GM18505 (cell line): Measurements from ENCODE around the gene MYBPC2.
A peak's percentile ranks its signal among the peaks of the same experiment; 100 is the strongest.

ENCODE experiments used
- ATAC-seq: cut with Tn5 transposase; IDR thresholded peaks from one replicate; pipeline ENCODE4 v1.9.1; 2021; ENCODE audit not compliant: unreplicated experiment
- POLR2A ChIP-seq: IDR thresholded peaks from 4 replicates; pipeline ENCODE4 v1.6.1; 2011; ENCODE audit warnings: borderline replicate concordance; ENCODE audit not compliant: insufficient read depth, insufficient read length; ENCODE audit errors: extremely low read depth

MYBPC2 gene

GRCh38 chr19:50447053-50447452, 14.4 kb downstream of the MYBPC2 start:
- TF ChIP-seq POLR2A, result no peak
- no peak for ATAC-seq

DNA sequence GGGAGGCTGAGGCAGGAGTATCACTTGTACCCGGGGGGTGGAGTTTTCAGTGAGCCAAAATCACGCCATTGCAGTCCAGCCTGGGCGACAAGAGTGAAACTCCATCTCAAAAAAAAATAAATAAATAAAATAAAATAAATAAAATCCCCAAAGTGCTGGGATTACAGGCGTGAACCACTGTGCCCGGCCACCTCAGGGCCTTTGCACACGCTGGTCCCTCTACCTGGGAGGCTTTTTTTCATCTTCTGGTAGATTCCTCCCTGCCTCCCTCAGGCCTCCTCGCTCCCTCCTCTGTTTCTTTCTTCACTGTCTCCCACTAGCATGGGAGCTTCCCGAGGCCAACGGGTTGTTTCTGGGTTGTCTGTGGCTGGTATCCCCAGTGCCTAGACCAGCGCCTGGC, 15.1 kb downstream of the MYBPC2 start:
- TF ChIP-seq POLR2A, result no peak
- ATAC-seq, result no peak

- no peak for ATAC-seq
Observed at GRCh38 chr19:50449236-50449899, 16.7 kb downstream of the MYBPC2 start.

GRCh38 chr19:50450369-50451222, 17.9 kb downstream of the MYBPC2 start:
- TF ChIP-seq POLR2A, result no peak
- no peak for ATAC-seq

More at GRCh38 chr19:50449236-50449899, 16.7 kb downstream of the MYBPC2 start:
- TF ChIP-seq POLR2A, result no peak

DNA sequence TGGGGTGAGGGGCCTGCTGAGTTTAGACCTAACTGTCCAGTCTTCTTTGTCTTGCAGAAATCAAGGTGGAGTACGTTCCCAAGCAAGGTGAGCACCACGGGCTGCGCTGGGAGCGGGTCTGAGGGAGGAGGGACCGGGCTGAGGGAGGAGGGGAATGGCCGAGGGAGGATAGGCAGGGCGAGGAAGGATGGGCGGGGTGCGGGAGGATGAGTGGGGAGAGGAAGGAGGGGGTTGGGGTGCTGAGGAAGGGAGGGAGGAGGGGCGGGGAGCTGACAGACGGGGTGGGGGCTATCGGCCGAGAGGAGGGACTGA, 18.5 kb downstream of the MYBPC2 start:
- TF ChIP-seq POLR2A, result no peak
- no peak for ATAC-seq

DNA sequence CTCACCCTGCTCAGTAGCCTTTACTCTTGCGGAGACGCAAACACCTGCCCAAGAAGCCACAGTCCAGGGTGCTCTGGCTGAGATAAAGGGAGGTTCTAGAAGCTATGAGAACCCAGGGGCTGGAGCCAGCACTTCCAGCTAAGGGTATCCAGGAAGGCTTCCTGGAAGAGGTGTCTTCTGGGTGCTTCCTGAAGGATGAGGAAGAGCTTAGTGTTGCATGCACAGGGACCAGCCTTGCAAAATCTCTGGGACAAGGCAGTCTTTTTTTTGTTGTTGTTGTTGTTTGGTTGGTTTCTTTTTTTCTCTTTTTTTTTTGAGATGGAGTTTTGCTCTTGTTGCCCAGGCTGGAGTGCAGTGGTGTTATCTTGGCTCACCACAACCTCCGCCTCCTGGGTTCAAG, 20.6 kb downstream of the MYBPC2 start:
- no peak for TF ChIP-seq POLR2A
- ATAC-seq, result no peak

DNA sequence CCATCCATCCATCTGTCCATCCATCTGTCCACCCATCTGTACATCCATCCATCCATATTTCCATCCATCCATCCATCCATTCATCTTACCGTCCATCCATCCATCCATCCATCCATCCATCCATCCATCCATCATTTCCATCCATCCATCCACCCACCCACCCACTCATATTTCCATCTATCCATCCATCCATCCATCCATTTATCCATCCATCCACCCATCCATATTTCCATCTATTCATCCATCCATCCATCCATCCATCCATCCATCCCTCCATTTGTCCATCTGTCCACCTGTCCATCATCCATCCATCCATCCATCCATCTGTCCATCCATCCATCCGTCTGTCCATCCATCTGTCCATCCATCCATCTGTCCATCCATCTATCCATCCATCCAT, 23.3 kb downstream of the MYBPC2 start:
- ATAC-seq, result no peak
- TF ChIP-seq POLR2A, result no peak

GRCh38 chr19:50457300-50457699, 24.6 kb downstream of the MYBPC2 start:
- TF ChIP-seq POLR2A, result no peak
- ATAC-seq, result no peak

DNA sequence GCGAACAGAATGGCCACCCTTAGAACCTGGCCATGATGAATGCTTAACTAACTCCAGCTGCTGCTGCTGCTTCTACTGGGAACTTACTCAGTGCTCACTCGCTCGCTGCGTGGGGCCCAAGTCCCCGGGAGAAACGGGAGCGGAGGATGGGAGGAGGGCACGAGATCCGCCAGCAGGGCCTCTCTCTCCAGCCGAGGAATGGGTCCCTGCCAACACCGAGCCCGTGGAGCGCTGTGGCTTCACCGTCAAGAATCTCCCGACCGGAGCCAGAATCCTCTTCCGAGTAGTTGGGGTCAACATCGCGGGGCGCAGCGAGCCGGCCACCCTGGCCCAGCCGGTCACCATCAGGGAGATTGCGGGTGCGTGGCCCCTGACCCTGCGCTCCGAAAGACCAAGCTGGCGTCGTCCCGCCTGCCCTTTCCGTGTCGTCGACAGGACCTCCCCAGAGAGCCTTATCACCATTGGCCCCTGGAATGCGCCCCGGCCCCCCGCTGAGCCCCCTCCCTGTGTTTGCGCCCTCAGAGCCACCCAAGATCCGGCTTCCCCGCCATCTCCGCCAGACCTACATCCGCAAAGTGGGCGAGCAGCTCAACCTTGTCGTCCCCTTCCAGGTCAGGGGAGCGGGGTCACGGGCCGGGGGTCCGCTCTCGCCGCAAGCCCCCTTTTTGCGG, 25.8 kb downstream of the MYBPC2 start:
- no peak for ATAC-seq
- TF ChIP-seq POLR2A, result no peak

- ATAC-seq, result no peak
- TF ChIP-seq POLR2A, result no peak
Observed at GRCh38 chr19:50459067-50459456, 26.4 kb downstream of the MYBPC2 start.

DNA sequence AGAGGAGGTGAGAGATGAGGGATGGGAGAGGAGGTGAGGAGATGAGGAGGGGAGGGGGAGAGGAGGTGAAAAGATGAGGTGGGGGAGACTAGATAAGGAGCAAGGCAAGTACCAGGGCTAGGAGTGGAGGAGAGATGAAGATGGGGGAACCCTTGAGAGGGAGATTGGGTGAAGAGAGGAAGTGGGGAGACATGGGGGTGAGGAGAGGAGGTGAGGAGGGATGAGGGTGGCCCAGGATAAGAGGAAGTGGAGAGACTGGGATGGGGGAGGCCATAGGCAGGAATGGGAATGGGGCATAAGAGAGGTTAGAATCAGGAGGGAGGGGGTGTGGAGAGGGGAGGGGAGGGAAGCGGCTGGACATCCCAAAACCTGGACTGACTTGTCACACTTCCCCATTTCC, 26.9 kb downstream of the MYBPC2 start:
- no peak for TF ChIP-seq POLR2A
- no peak for ATAC-seq

- TF ChIP-seq POLR2A, result no peak
- ATAC-seq, result peak; percentile 61
Observed at GRCh38 chr19:50460161-50460765, 27.6 kb downstream of the MYBPC2 start.

GRCh38 chr19:50461066-50461875, 28.6 kb downstream of the MYBPC2 start:
- ATAC-seq, result no peak
- no peak for TF ChIP-seq POLR2A

GRCh38 chr19:50462970-50463369, 30.3 kb downstream of the MYBPC2 start:
- no peak for ATAC-seq
- TF ChIP-seq POLR2A, result no peak

- TF ChIP-seq POLR2A, result no peak
- ATAC-seq, result no peak
Observed at GRCh38 chr19:50464348-50464747, 31.7 kb downstream of the MYBPC2 start.
